ENCODE data around the gene CYTH1. TPM values are rescaled to one million over a fixed set of nuclear protein-coding genes. Genes with fewer than 3 reads are reported as not detected.
"Not testable (repeated sequence)": the region's sequence is repeated elsewhere in the genome, so short reads cannot be mapped to it uniquely, and the experiment has no call there.

Gene CYTH1
- total RNA-seq, 1 experiment from 2014 or later: 9.6 TPM

DNA sequence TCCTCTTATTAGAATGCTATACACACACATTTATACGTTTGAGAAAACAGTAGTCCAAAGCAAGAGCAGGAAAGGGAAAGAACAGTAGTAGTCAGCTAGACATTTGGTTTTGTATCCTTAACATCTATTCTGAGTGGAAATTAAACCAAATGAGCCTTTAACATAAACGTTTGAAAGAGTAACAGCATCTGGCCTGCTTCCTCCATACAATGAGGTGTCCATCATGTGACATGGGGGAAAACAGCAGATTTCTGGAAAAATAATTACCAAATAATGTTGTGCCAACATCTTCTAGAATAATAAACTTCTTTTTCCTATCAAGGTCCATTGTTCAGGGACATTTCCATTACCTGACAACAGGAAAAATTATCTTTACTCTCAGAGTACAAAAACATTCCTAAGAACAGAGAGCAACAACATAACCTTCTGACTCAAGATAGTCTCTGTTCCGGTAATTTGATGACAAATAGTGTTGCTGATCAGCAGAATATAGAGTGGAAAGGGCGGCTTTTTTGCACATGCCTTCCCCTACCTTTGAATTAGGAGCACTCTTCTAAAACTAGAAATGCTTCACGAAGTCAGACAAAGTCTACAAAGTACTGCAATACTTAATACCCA lies 20.2 kb downstream of the CYTH1 start:
- no peak overlapping the region for H3K27ac ChIP-seq (ENCODE audit: low read length)
- H3K27me3 ChIP-seq (ENCODE audit: low read length): no peaks in the 10 kb centered on the region; the same call in 1 of the 2 replicates
- no peak overlapping the region for H2AFZ ChIP-seq (ENCODE audit: low read length)
- H3K79me2 ChIP-seq (ENCODE audit: low read length): no peaks in the 10 kb centered on the region
- H3K9ac ChIP-seq (ENCODE audit: low read length): no peak overlapping the region
- no peaks in the 10 kb centered on the region for H3K36me3 ChIP-seq (ENCODE audit: insufficient read depth, low read length)
- H4K20me1 ChIP-seq (ENCODE audit: insufficient read depth, low read depth, low read length): peaks cover 40% of the 10 kb centered on the region
- H3K4me1 ChIP-seq (ENCODE audit: low read length): peaks cover 14% of the 10 kb centered on the region
- H3K4me2 ChIP-seq (ENCODE audit: low read depth, low read length, poor library complexity, severe bottlenecking): no peak overlapping the region
- no peaks in the 10 kb centered on the region for H3K9me3 ChIP-seq (ENCODE audit: low read length)
- H3K9me2 ChIP-seq (replicated peaks; ENCODE audit: insufficient read depth, low read length): no peaks in the 10 kb centered on the region
- no peak overlapping the region for H3K4me3 ChIP-seq (ENCODE audit: low read length)
- no peak for DNase-seq

DNA sequence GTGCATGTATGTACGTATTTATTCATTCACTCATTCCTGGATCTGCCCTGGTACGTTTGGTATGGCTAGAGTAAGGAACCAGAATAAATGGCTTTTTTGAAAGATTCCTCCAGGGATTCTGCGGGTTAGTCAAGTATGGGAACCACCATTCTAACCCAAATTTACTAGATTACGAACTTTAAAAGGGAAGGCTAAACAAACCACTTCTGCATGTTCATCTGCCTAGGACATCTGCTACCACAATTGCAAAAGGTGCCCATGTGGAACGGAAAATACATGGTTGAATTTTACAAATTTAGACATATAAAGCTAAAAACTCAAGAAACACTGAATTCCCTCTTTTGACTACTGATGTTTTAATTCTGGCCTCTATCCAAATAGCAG lies 22.1 kb downstream of the CYTH1 start:
- H3K9me2 ChIP-seq (replicated peaks; ENCODE audit: insufficient read depth, low read length): no peaks in the 10 kb centered on the region
- no peaks in the 10 kb centered on the region for H3K36me3 ChIP-seq (ENCODE audit: insufficient read depth, low read length)
- peaks cover 35% of the 10 kb centered on the region for H4K20me1 ChIP-seq (ENCODE audit: insufficient read depth, low read depth, low read length)
- H3K27ac ChIP-seq (ENCODE audit: low read length): no peak overlapping the region
- H3K9me3 ChIP-seq (ENCODE audit: low read length): no peaks in the 10 kb centered on the region
- no peak overlapping the region for H3K4me3 ChIP-seq (ENCODE audit: low read length)
- peak overlapping the region; percentile 14 for H3K4me2 ChIP-seq (ENCODE audit: low read depth, low read length, poor library complexity, severe bottlenecking)
- DNase-seq: no peak
- H3K79me2 ChIP-seq (ENCODE audit: low read length): no peaks in the 10 kb centered on the region
- no peak overlapping the region for H2AFZ ChIP-seq (ENCODE audit: low read length)
- H3K9ac ChIP-seq (ENCODE audit: low read length): no peak overlapping the region
- H3K4me1 ChIP-seq (ENCODE audit: low read length): peaks cover 14% of the 10 kb centered on the region
- no peaks in the 10 kb centered on the region; the same call in 1 of the 2 replicates for H3K27me3 ChIP-seq (ENCODE audit: low read length)

DNA sequence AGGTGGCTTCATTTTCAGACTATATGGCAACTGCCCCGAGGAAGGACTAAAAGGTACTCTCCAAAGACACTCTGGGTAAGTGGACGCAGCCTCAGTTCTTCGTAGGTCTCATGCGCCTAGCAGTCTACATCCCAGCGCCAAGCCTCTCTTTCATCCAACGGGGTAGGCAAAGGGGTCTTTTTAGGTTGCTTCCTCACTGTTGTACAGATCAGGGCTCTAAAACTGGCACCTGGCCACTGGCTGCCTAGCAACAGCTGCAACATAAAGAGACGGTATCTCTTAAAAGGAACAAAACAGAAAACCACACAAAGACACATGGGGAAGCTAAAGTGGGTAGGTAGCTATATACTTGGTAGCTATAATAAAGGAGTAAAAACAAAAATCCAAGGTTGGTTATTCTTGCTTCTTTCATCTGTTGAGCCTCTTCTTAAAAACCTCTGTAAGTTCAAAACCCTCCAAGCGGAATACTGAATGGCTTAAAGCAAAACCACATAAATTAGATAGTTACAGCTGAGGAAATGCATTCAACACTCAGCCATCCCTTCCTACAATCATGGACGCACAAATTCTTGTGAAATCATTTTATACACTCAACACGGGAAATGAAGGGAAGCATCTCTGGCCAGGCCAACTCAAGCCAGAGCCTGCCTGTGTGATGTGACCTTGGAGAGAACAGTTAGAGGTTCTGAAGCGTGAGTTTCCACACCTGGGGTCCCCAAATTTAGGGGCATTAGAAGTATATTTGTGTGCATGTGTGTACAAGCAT lies 22.7 kb downstream of the CYTH1 start:
- Histone ChIP-seq H3K36me3 (ENCODE audit: insufficient read depth, low read length) (no peaks in the 10 kb centered on the region), H3K9ac (ENCODE audit: low read length) (no peak overlapping the region), H2AFZ (ENCODE audit: low read length) (no peak overlapping the region), H3K79me2 (ENCODE audit: low read length) (no peaks in the 10 kb centered on the region), H3K4me2 (ENCODE audit: low read depth, low read length, poor library complexity, severe bottlenecking) (peak overlapping the region; percentile 14), H3K27me3 (ENCODE audit: low read length) (no peaks in the 10 kb centered on the region; the same call in 1 of the 2 replicates), H4K20me1 (ENCODE audit: insufficient read depth, low read depth, low read length) (peaks cover 29% of the 10 kb centered on the region), H3K4me1 (ENCODE audit: low read length) (peaks cover 14% of the 10 kb centered on the region), H3K4me3 (ENCODE audit: low read length) (no peak overlapping the region), H3K27ac (ENCODE audit: low read length) (no peak overlapping the region), H3K9me2 (replicated peaks; ENCODE audit: insufficient read depth, low read length) (no peaks in the 10 kb centered on the region), H3K9me3 (ENCODE audit: low read length) (no peaks in the 10 kb centered on the region)
- DNase-seq: peak; percentile 67

GRCh38 chr17:78753316-78754250 lies 28.5 kb downstream of the CYTH1 start:
- no peaks in the 10 kb centered on the region for H3K9me2 ChIP-seq (replicated peaks; ENCODE audit: insufficient read depth, low read length)
- no peak overlapping the region for H3K4me3 ChIP-seq (ENCODE audit: low read length)
- H3K9me3 ChIP-seq (ENCODE audit: low read length): no peaks in the 10 kb centered on the region
- H3K4me2 ChIP-seq (ENCODE audit: low read depth, low read length, poor library complexity, severe bottlenecking): no peak overlapping the region
- H3K36me3 ChIP-seq (ENCODE audit: insufficient read depth, low read length): no peaks in the 10 kb centered on the region
- no peaks in the 10 kb centered on the region; the same call in 1 of the 2 replicates for H3K4me1 ChIP-seq (ENCODE audit: low read length)
- DNase-seq: no peak
- no peak overlapping the region for H3K27ac ChIP-seq (ENCODE audit: low read length)
- H2AFZ ChIP-seq (ENCODE audit: low read length): no peak overlapping the region
- H3K9ac ChIP-seq (ENCODE audit: low read length): no peak overlapping the region
- H4K20me1 ChIP-seq (ENCODE audit: insufficient read depth, low read depth, low read length): peaks cover 8% of the 10 kb centered on the region; the same call in 1 of the 2 replicates
- H3K27me3 ChIP-seq (ENCODE audit: low read length): no peaks in the 10 kb centered on the region
- no peaks in the 10 kb centered on the region for H3K79me2 ChIP-seq (ENCODE audit: low read length)

DNA sequence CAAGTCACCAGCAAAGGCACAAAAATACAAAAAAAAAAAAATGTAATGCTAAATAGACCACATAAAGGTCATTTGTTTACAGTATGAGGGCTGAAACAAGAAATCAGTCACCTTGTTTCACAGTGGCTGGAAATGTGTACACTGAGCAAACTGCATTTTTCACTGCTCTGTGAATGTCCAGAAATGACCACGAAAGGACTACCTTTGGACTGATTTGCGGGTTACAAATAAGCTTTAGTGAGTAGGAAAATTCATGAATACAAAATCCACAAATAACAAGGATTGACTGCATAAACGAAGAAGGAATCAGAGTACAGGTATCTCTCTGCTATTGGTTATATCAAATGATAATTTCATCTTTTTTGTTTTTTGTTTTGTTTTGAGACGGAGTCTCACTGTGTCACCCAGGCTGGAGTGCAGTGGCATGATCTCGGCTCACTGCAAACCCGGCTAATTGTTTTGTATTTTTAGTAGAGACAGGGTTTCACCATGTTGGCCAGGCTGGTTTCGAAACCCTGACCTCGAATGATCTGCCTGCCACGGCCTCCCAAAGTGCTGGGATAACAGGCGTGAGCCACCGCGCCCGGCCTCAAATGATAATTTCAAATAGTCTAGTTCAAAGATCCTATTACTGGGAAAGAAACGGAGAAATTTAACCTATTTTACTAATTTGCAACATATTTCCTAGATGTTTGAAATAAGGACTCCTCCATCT lies 30.5 kb downstream of the CYTH1 start:
- Histone ChIP-seq H3K4me2 (ENCODE audit: low read depth, low read length, poor library complexity, severe bottlenecking) (no peak overlapping the region), H3K79me2 (ENCODE audit: low read length) (no peaks in the 10 kb centered on the region), H3K27ac (ENCODE audit: low read length) (no peak overlapping the region)

GRCh38 chr17:78751000-78751399 lies 31.1 kb downstream of the CYTH1 start:
- H3K27ac ChIP-seq (ENCODE audit: low read length); H3K36me3 ChIP-seq (ENCODE audit: insufficient read depth, low read length); H3K4me3 ChIP-seq (ENCODE audit: low read length); H3K4me2 ChIP-seq (ENCODE audit: low read depth, low read length, poor library complexity, severe bottlenecking); H3K9me2 ChIP-seq (replicated peaks; ENCODE audit: insufficient read depth, low read length); H2AFZ ChIP-seq (ENCODE audit: low read length); H3K4me1 ChIP-seq (ENCODE audit: low read length); H3K79me2 ChIP-seq (ENCODE audit: low read length); DNase-seq; H3K9me3 ChIP-seq (ENCODE audit: low read length); H3K27me3 ChIP-seq (ENCODE audit: low read length); H3K9ac ChIP-seq (ENCODE audit: low read length): not testable (repeated sequence)
- peaks cover 12% of the 10 kb centered on the region; the same call in 1 of the 2 replicates for H4K20me1 ChIP-seq (ENCODE audit: insufficient read depth, low read depth, low read length)

More for the DNA sequence above, 30.5 kb downstream of the CYTH1 start:
- Histone ChIP-seq H3K36me3 (ENCODE audit: insufficient read depth, low read length) (no peaks in the 10 kb centered on the region), H3K27me3 (ENCODE audit: low read length) (no peaks in the 10 kb centered on the region), H4K20me1 (ENCODE audit: insufficient read depth, low read depth, low read length) (peaks cover 12% of the 10 kb centered on the region; the same call in 1 of the 2 replicates), H3K9me2 (replicated peaks; ENCODE audit: insufficient read depth, low read length) (no peaks in the 10 kb centered on the region), H3K4me1 (ENCODE audit: low read length) (no peaks in the 10 kb centered on the region; the same call in 1 of the 2 replicates), H3K9ac (ENCODE audit: low read length) (no peak overlapping the region), H3K4me3 (ENCODE audit: low read length) (no peak overlapping the region), H2AFZ (ENCODE audit: low read length) (no peak overlapping the region), H3K9me3 (ENCODE audit: low read length) (no peaks in the 10 kb centered on the region)
- no peak for DNase-seq

DNA sequence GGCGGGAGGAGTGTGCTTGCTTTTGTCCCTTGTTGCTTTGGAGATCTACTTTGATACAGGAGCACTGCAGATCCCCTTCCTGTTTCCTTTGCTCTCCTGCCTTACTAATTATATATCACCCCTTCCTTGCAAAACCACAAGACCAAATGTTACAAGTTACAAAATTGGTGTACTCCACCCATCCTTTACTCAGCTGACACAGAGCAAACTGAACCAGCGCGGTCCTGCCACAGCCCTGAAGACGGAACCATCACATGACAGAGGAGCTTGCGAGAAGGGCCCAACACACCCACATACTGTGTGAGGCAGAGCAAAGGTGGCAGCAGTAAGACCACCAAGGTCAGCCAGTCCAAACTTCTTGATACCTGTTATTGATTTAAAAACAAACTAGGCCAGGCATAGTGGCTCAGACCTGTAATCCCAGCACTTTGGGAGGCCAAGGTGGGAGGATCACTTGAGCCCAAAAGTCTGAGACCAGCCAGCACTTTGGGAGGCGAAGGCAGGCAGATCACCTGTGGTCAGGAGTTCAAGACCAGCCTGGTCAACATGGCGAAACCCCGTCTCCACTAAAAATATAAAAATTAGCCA lies 33.2 kb downstream of the CYTH1 start:
- H3K27me3 ChIP-seq (ENCODE audit: low read length): no peaks in the 10 kb centered on the region
- no peaks in the 10 kb centered on the region for H3K36me3 ChIP-seq (ENCODE audit: insufficient read depth, low read length)
- no peaks in the 10 kb centered on the region for H3K9me3 ChIP-seq (ENCODE audit: low read length)
- H4K20me1 ChIP-seq (ENCODE audit: insufficient read depth, low read depth, low read length): peaks cover 8% of the 10 kb centered on the region; the same call in 1 of the 2 replicates
- no peak overlapping the region for H3K9ac ChIP-seq (ENCODE audit: low read length)
- H3K9me2 ChIP-seq (replicated peaks; ENCODE audit: insufficient read depth, low read length): no peaks in the 10 kb centered on the region
- no peak overlapping the region for H3K4me2 ChIP-seq (ENCODE audit: low read depth, low read length, poor library complexity, severe bottlenecking)
- H3K27ac ChIP-seq (ENCODE audit: low read length): no peak overlapping the region
- no peak overlapping the region for H3K4me3 ChIP-seq (ENCODE audit: low read length)
- H3K79me2 ChIP-seq (ENCODE audit: low read length): no peaks in the 10 kb centered on the region
- H2AFZ ChIP-seq (ENCODE audit: low read length): no peak overlapping the region
- no peak for DNase-seq
- H3K4me1 ChIP-seq (ENCODE audit: low read length): no peaks in the 10 kb centered on the region; the same call in 1 of the 2 replicates

Measured in Karpas-422 (cell line).